Measurements from ENCODE around the gene DUS4L. TPM values are rescaled to one million over a fixed set of nuclear protein-coding genes. Genes with fewer than 3 reads are reported as not detected.

The DUS4L gene
- total RNA-seq, 1 experiment from 2014 or later, result 11.4 TPM

- DNase-seq (ENCODE audit: low spot score), result no peak
- in situ Hi-C loops (cut with HindIII; ENCODE audit: low sequenced_read_pairs), result no loop called here
These were observed 46.1 kb downstream of the DUS4L start for GRCh38 chr7:107609811-107610261.

- no peak for DNase-seq (ENCODE audit: low spot score)
- in situ Hi-C loops (cut with HindIII; ENCODE audit: low sequenced_read_pairs), result no loop called here
These were observed 46.6 kb downstream of the DUS4L start for GRCh38 chr7:107610323-107610722.

- in situ Hi-C loops (cut with HindIII; ENCODE audit: low sequenced_read_pairs), result no loop called here
- no peak for DNase-seq (ENCODE audit: low spot score)
These were observed 49.7 kb downstream of the DUS4L start for GRCh38 chr7:107613439-107613838.

- DNase-seq (ENCODE audit: low spot score), result no peak
- in situ Hi-C loops (cut with HindIII; ENCODE audit: low sequenced_read_pairs), result no loop called here
These were observed 50.2 kb downstream of the DUS4L start for GRCh38 chr7:107613948-107614347.

GRCh38 chr7:107614425-107614824 is 50.7 kb downstream of the DUS4L start:
- in situ Hi-C loops (cut with HindIII; ENCODE audit: low sequenced_read_pairs), result no loop called here
- no peak for DNase-seq (ENCODE audit: low spot score)

GRCh38 chr7:107615910-107616680 is 52.3 kb downstream of the DUS4L start:
- in situ Hi-C loops (cut with HindIII; ENCODE audit: low sequenced_read_pairs), result no loop called here
- DNase-seq (ENCODE audit: low spot score), result no peak

GRCh38 chr7:107622429-107622828 is 58.7 kb downstream of the DUS4L start:
- in situ Hi-C loops (cut with HindIII; ENCODE audit: low sequenced_read_pairs), result no loop called here

GRCh38 chr7:107622894-107623293 is 59.1 kb downstream of the DUS4L start:
- in situ Hi-C loops (cut with HindIII; ENCODE audit: low sequenced_read_pairs), result no loop called here
- peak; percentile 50 for DNase-seq (ENCODE audit: low spot score)

More at GRCh38 chr7:107622429-107622828, 58.7 kb downstream of the DUS4L start:
- no peak for DNase-seq (ENCODE audit: low spot score)

- DNase-seq (ENCODE audit: low spot score), result no peak
- in situ Hi-C loops (cut with HindIII; ENCODE audit: low sequenced_read_pairs), result no loop called here
These were observed 63.2 kb downstream of the DUS4L start for GRCh38 chr7:107627002-107627401.

Other genes with a start within 250 kb of the DUS4L start
- not detected in 2 replicates for gene GPR22, start 93.9 kb upstream of the DUS4L start, total RNA-seq (2014; rRNA removed; shearing (Covaris generic))
- 25.4 and 65.3 TPM in 2 replicates for gene COG5, start 51 bp upstream of the DUS4L start, total RNA-seq (2014; rRNA removed; shearing (Covaris generic))
- gene BCAP29, start 16.3 kb downstream of the DUS4L start, total RNA-seq (2014; rRNA removed; shearing (Covaris generic)), result 27.0 and 29.7 TPM in 2 replicates
- 0.03 TPM in 1 of 2 replicates, not detected in the other for gene SLC26A4, start 96.9 kb downstream of the DUS4L start, total RNA-seq (2014; rRNA removed; shearing (Covaris generic))
- 19.5 and 41.0 TPM in 2 replicates for gene CBLL1, start 180.2 kb downstream of the DUS4L start, total RNA-seq (2014; rRNA removed; shearing (Covaris generic))
- gene SLC26A3, start 239.3 kb downstream of the DUS4L start, total RNA-seq (2014; rRNA removed; shearing (Covaris generic)), result not detected in 2 replicates

Measured in G401 (cell line).